K562 (cell line): ENCODE data around the gene TENM3. TPM values are rescaled to one million over a fixed set of nuclear protein-coding genes. Genes with fewer than 3 reads are reported as not detected.

Experiments used
- ATAC-seq: fragments of 200-7000 bp; cut with Tn5 transposase; 3 replicates; pipeline ENCODE4 v1.9.1; 2020; ENCODE audit warnings: moderate library complexity
- BruUV-seq: library from RNA; stranded (reverse); fragments of 400-500 nt; replicated peaks from 2 replicates; lab custom pipeline; 2021; lab: Mats Ljungman, UMichigan
- CTCF ChIA-PET: fragments of 300-600 bp; formaldehyde crosslinking; extraction: SDS; loops from one replicate; lab custom pipeline; 2021; ENCODE audit warnings: low intra/inter-chr PET ratio; lab: Yijun Ruan, JAX
- POLR2A ChIA-PET: fragments of 300-600, 350-650 bp; sonication (Branson Sonifier 250); formaldehyde crosslinking; extraction: SDS; loops from one replicate; lab custom pipeline; 2021; ENCODE audit warnings: antibody characterized with exemption, inconsistent platforms; lab: Yijun Ruan, JAX
- DNase-seq, 4 experiments: peaks; one replicate each; pipeline versions ENCODE4 v3.0.0 to v3.0.0-alpha.2; 2011 to 2018; ENCODE audit warnings: low spot score in 3 of 4, mixed read lengths in 3 of 4; ENCODE audit errors: extremely low read depth in 1 of 4
- FAIRE-seq: peaks from 2 replicates; lab custom pipeline; 2011; peaks lifted over from hg19 to GRCh38; lab: Jason Lieb, UNC
- H2AFZ ChIP-seq: 2 replicates; pipeline ENCODE4 v1.6.0; 2011; ENCODE audit warnings: low read depth, low read length, control low read depth, inconsistent platforms
- H3K27ac ChIP-seq: fragments of 200-600 bp; 3 replicates; pipeline ENCODE4 v1.8.0; 2011; ENCODE audit warnings: low read depth, mild to moderate bottlenecking, control low read depth, inconsistent platforms, low read length, moderate library complexity, mixed read lengths; ENCODE audit errors: extremely low read depth
- H3K27me3 ChIP-seq, 2 experiments: fragments of 300-600 bp in 1 of 2; 2 replicates in 1 of 2; 3 replicates in 1 of 2; pipeline versions ENCODE4 v1.6.0 to v1.8.0; 2011; ENCODE audit warnings: inconsistent platforms in 2 of 2, low read length in 2 of 2, mild to moderate bottlenecking in 1 of 2, mixed read lengths in 1 of 2, moderate library complexity in 1 of 2; ENCODE audit not compliant: control insufficient read depth in 2 of 2, insufficient read depth in 2 of 2
- H3K36me3 ChIP-seq: fragments of 300-600 bp; 3 replicates; pipeline ENCODE4 v1.8.0; 2011; ENCODE audit warnings: mild to moderate bottlenecking, low read length, inconsistent platforms; ENCODE audit not compliant: control insufficient read depth, insufficient read depth
- H3K4me1 ChIP-seq, 2 experiments: fragments of 200-600 bp in 1 of 2; replicated peaks in 1 of 2; 2 replicates in 1 of 2; 3 replicates in 1 of 2; pipeline versions ENCODE4 v1.5.1 to v1.8.0; 2011; ENCODE audit warnings: inconsistent platforms in 2 of 2, low read length in 2 of 2, mild to moderate bottlenecking in 1 of 2, mixed read lengths in 1 of 2, moderate library complexity in 1 of 2; ENCODE audit not compliant: control insufficient read depth in 2 of 2, insufficient read depth in 2 of 2
- H3K4me2 ChIP-seq: 2 replicates; pipeline ENCODE4 v1.6.1; 2011; ENCODE audit warnings: low read length, control low read depth, inconsistent platforms, mixed read lengths; ENCODE audit not compliant: insufficient read depth
- H3K4me3 ChIP-seq: fragments of 200-600 bp; sonication (generic), shearing (Covaris generic); 2 replicates; pipeline ENCODE4 v1.5.1; 2016; ENCODE audit warnings: control low read depth, inconsistent platforms
- H3K79me2 ChIP-seq: fragments of 200-600 bp; 3 replicates; pipeline ENCODE4 v1.8.0; 2011; ENCODE audit warnings: low read length, inconsistent platforms; ENCODE audit not compliant: control insufficient read depth, insufficient read depth
- H3K9ac ChIP-seq, 2 experiments: 2 replicates each; pipeline versions ENCODE4 v1.6.0 to v1.6.1; 2011; ENCODE audit warnings: low read depth in 2 of 2, low read length in 2 of 2, control low read depth in 1 of 2, inconsistent platforms in 1 of 2, mild to moderate bottlenecking in 1 of 2, mixed read lengths in 1 of 2; ENCODE audit not compliant: insufficient read depth in 1 of 2
- H3K9me1 ChIP-seq: one replicate; pipeline ENCODE4 v1.6.0; 2011; ENCODE audit warnings: inconsistent platforms, mild to moderate bottlenecking, low read length, moderate library complexity; ENCODE audit not compliant: control insufficient read depth, insufficient read depth
- H3K9me3 ChIP-seq: replicated peaks from 2 replicates; pipeline ENCODE4 v1.5.1; 2011; ENCODE audit warnings: low read depth, low read length, inconsistent platforms; ENCODE audit not compliant: control insufficient read depth, insufficient read depth
- H4K20me1 ChIP-seq: replicated peaks from 2 replicates; pipeline ENCODE4 v1.6.1; 2011; ENCODE audit warnings: low read length, inconsistent platforms, mixed read lengths; ENCODE audit not compliant: control insufficient read depth, insufficient read depth
- CBX8 ChIP-seq: fragments of 200-600 bp; sonication (generic); IDR thresholded peaks from 2 replicates; pipeline ENCODE4 v1.6.1; 2012; ENCODE audit warnings: borderline replicate concordance, mixed run types, low read depth, mild to moderate bottlenecking, moderate library complexity, mixed read lengths, low read length, control low read depth, inconsistent platforms; ENCODE audit not compliant: poor library complexity, severe bottlenecking; ENCODE audit errors: extremely low read depth
- KAT7 ChIP-seq: sonication (generic); formaldehyde crosslinking; IDR thresholded peaks from 2 replicates; pipeline ENCODE4 v1.8.0; 2022; ENCODE audit warnings: missing genetic modification reagents, mild to moderate bottlenecking, borderline replicate concordance
- PCBP2 ChIP-seq: fragments of 200-400 bp; formaldehyde crosslinking; IDR thresholded peaks from 2 replicates; pipeline ENCODE4 v1.6.1; 2018; ENCODE audit warnings: low read length, low read depth, mild to moderate bottlenecking, moderate library complexity; ENCODE audit not compliant: poor library complexity, severe bottlenecking
- WGBS: fragments of 100-300 bp; shearing (Covaris generic); methylation state at CpG from one replicate; pipeline ENCODE4 v1.1.6; 2016; ENCODE audit warnings: low coverage, mixed read lengths; ENCODE audit not compliant: insufficient coverage; ENCODE audit errors: missing lambda C conversion rate; 5-methylcytosine and 5-hydroxymethylcytosine counted together
- in situ Hi-C: fragments of 300-500 bp; cut with MboI; formaldehyde crosslinking; loops from 4 replicates; pipeline ENCODE4 v1.15.0; 2018; ENCODE audit warnings: inconsistent platforms, mixed read lengths
- intact Hi-C: fragments of 100-400 bp; cut with micrococcal nuclease; formaldehyde crosslinking; loops from 2 replicates; pipeline ENCODE4 v1.14.2; 2022
- polyA plus RNA-seq, 8 experiments: library from polyadenylated mRNA; depleted of rRNA in 4 of 8; stranded (reverse) in 5 of 8; unstranded in 3 of 8; fragments of >200 nt; fragmentation: Nextera tagmentation in 2 of 8; fragmentation: Illumina TruSeq in 1 of 8; extraction: Ambion mirVana in 2 of 8; extraction: Trizol in 1 of 8; gene quantifications; 2 replicates each; pipeline versions ENCODE4 v1.2.1 to v1.2.3, GENCODE V29; 2011 to 2014; ENCODE audit warnings: inconsistent platforms in 1 of 8, missing spikeins in 1 of 8
- total RNA-seq, 7 experiments: library from RNA; depleted of rRNA in 6 of 7; stranded (reverse); fragments of >200 nt in 6 of 7; fragmentation: Illumina TruSeq in 2 of 7; extraction: Trizol in 2 of 7; gene quantifications; 2 replicates each; pipeline versions ENCODE4 v1.2.1 to v1.2.3, GENCODE V29; 2011 to 2021; ENCODE audit warnings: low replicate concordance in 1 of 7

Gene TENM3
- total and polyA plus RNA-seq, 9 of the 15 experiments (the other 6 are each of a cell fraction or from before 2014, with no cell fraction given), result 0.01 to 0.02 TPM; not detected in 7

DNA sequence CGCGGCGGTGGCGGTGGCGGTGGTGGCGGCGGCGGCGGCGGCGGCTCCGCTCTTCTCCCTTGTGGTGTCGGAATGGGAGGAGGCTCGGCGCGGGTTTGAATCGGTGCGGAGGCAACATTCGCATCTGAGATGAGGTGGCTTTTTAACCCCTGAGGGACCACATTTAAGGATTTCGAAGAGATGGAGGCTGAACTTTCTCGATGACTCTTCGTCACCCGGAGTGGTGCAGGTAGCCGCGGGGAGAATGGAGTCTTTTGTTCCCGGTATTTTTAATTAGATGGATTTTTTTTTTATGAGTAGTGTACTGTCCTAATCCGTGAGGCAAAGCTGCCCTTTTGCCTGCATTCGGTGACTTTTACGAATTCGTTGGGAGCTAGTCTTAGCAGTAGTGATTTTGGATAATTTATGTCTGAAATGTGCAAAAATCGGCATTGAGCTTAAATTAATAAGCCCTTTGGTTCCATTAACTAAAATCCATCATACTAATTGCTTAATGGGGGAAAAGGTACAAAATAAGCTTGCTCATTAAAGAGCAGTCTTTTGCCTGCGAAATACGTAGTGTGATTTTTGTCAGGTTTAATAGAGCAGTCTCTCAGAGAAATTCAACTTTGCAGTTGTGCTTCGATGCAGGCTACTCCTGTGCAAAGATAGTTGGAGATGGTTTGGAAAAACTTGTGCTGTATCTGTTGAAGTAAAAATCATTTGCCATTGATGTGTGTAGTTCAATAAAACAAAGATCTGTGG, 206.2 kb downstream of the TENM3 start:
- Histone ChIP-seq H3K4me3 (peak overlapping the region; percentile 25), H3K27me3 (peaks cover 11 to 16% of the 10 kb centered on the region in 2 experiments; a peak in 2 of 5 replicates), H3K79me2 (no peaks in the 10 kb centered on the region), H3K4me1 (peaks cover 0 to 9% of the 10 kb centered on the region in 2 experiments; a peak in 2 of 5 replicates), H3K9me3 (no peaks in the 10 kb centered on the region), H4K20me1 (no peaks in the 10 kb centered on the region), H3K4me2 (no peak overlapping the region; the same call in 1 of the 2 replicates), H3K9me1 (no peaks in the 10 kb centered on the region), H3K36me3 (no peaks in the 10 kb centered on the region), H3K9ac (no peak overlapping the region; a peak in 1 of 4 replicates), H3K27ac (no peak overlapping the region), H2AFZ (no peak overlapping the region)
- CTCF ChIA-PET, result no interaction called here
- no peak for ATAC-seq
- no peak for FAIRE-seq
- BruUV-seq, result no TSS peak
- POLR2A ChIA-PET, result no interaction called here
- intact Hi-C loops (no loop called here), in situ Hi-C loops (no loop called here)
- no peak for TF ChIP-seq PCBP2
- TF ChIP-seq CBX8, result peak; percentile 62
- no peak for TF ChIP-seq KAT7 (CRISPR knock-in tag)
- DNase-seq, result peak in 1 of 4 experiments; percentile 5
- 2% methylated on average over 17 of the region's 34 CpGs for WGBS
